OCI-LY7 (cell line): Measurements from ENCODE around the gene RNASEH1.

Experiments used
- CTCF ChIP-seq: fragments of 200-600 bp; sonication (generic); conservative IDR thresholded peaks from 2 replicates; pipeline ENCODE4 v1.5.1; 2014; ENCODE audit warnings: mild to moderate bottlenecking, antibody characterized with exemption, low read length, moderate library complexity, mixed read lengths
- EZH2phosphoT487 ChIP-seq: fragments of 200-600 bp; sonication (generic); IDR thresholded peaks from 2 replicates; pipeline ENCODE4 v1.6.1; 2018; ENCODE audit warnings: low read depth, borderline replicate concordance, mild to moderate bottlenecking, mixed run types, antibody characterized with exemption, low read length, moderate library complexity, mixed read lengths

GRCh38 chr2:3586220-3586619, 28.1 kb upstream of the RNASEH1 start:
- no peak for TF ChIP-seq CTCF
- no peak for TF ChIP-seq EZH2phosphoT487
